ENCODE data around the gene TBX3.
"Not testable (repeated sequence)": the region's sequence is repeated elsewhere in the genome, so short reads cannot be mapped to it uniquely, and the experiment has no call there.

Gene TBX3

DNA sequence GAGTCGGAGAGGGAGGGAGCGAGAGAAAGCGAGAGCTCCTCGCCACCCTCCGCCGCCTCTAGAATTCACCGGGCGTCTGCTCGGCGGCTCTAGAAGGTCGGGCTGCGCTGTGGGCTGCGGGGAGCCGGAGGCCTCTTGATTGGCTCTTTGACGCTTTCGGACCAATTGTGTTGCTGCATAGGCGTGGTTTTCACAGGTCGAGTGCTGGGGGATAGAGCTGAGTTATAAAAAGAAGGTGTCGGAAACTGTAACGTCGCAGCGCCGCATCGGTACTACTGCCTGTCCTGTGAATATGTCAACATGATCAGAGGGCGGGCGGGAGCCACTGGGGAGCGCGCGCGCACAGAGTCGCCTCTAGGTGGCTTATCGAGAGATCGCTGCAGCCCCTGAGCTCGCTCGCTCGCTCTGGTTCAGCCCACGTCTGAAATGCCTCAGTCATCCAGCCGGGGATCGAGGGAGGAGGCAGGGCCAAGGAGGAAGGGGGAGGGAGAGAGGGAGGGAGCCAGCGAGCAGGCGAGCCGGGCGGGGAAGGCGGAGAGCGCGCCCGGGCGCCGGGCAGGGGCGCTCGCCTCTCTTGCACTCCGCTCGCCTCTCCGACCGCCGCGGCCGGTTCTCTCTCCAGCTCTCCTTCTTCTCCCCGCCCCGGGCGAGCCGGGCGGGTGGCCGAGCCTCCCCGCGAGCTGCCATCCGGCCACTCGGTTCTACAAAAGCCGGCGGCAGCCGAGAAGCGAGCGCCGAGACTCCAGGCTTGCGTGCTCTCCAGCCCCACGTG, at the start of gene TBX3:
TSS of gene TBX3 (minus strand) at position 78 of the 772 bp plus-strand sequence. CDS start 975 bp downstream, outside the sequence.
- DNase-seq, result no peak

DNA sequence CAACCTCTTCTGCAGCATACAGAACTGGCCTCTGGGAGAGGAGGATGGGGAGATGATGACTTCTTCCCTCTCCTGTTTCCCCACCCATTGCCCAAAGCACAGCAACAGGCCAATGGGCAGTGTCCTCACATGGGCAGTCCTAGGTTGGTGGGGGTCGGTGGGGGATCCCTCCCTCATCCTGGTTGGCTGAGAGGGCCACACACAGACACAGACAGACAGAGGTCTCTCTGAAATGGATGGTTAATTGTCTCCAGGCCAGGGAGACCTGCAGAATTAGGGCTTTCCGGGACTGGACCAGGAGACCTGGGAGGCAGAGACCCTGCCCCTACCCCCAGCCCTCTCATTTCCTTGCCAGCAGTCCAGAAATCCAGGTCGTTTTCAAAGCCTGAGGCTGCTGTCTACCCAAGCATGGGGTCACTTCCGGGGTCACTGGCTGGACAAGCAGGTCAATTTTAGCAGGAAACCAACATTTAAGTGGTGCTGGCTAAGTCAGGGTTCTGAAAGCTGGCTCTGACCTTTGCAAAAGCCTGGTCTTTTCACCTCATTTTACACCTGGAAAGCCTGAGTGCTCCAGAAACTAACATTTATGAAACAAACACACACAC, 48.6 kb upstream of the TBX3 start:
- DNase-seq, result no peak

DNA sequence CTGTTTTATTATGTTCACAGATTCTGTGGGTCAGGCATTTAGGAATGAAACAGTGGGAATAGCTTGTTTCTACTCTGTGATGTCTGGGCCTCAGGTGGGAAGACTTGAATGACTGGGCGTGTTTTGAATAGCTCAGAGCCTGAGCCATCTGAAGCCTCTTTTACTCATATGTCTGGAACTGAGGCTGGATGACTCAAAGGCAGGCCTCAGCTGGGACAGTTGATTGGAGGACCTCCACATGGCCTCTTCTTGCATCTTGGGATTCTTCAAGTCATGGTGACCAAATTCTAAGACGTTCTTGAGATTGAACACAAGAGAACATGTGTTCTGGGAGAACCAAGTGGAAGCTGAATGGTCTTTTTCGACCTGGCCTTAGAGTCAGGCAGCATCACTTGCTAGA, 45.8 kb upstream of the TBX3 start:
- no peak for DNase-seq

DNA sequence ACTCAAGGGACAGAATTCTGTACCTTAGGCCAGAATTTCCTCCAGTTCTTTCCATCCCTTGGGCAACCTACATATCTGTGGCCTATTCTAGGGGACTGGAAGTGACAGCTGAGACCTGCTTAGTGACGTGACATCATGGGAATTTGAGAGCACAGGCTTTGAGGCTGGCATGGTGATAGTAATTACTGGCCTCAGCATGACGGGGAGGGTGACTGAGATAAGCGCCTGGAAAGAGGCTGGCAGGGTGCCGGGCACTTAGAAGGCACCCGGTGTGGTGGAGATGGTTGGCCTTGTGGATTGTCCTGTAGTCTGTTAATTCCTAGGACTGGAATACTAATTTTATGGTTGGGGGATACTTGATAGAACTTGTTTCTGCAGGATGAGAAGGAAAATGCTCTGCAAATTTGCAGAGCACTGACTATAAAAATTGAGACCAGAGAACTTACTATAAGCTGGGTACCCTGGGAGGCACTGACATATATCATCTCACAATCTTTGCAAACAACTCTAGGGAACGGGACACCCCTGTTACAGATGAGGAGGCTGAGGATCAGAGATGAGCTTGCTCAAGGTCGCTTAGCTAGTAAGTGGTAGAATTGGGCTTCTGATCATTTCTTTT, 42.2 kb upstream of the TBX3 start:
- no peak for DNase-seq

DNA sequence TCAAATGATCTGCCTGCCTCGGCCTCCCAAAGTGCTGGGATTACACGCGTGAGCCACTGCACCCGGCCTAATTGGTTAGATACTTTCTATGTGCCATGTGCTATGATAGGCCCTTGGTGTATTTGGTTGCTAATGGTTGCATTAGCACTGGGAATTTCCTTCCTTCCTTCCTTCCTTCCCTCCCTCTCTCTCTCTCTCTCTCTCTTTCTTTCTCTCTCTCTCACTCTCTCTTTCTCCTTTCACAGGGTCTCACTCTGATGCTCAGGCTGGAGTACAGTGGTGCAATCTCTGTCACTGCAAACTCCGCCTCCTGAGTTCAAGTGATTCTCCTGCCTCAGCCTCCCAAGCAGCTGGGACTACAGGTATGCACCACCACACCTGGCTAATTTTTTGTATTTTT, 38.2 kb upstream of the TBX3 start:
- not testable (repeated sequence) for DNase-seq

DNA sequence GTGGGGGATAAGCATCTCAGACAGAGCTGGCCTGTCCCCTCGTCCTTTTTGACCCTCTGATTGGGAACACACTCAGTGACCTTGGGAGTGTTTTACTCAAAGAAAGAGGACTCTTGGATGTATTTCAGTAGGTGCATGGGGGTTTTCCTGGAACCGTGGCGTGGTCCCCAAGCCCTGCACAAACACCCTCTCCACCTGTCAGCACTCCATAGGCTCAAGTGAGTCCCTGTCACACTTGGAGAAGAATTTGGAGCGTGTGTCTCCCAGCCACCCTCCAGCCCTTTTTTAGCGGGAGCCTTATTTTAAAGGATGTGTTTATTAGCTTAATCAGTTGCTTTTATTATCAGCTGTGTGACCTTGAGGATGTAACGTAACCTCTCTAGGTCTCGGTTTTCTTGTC, 37.3 kb upstream of the TBX3 start:
- DNase-seq, result no peak

DNA sequence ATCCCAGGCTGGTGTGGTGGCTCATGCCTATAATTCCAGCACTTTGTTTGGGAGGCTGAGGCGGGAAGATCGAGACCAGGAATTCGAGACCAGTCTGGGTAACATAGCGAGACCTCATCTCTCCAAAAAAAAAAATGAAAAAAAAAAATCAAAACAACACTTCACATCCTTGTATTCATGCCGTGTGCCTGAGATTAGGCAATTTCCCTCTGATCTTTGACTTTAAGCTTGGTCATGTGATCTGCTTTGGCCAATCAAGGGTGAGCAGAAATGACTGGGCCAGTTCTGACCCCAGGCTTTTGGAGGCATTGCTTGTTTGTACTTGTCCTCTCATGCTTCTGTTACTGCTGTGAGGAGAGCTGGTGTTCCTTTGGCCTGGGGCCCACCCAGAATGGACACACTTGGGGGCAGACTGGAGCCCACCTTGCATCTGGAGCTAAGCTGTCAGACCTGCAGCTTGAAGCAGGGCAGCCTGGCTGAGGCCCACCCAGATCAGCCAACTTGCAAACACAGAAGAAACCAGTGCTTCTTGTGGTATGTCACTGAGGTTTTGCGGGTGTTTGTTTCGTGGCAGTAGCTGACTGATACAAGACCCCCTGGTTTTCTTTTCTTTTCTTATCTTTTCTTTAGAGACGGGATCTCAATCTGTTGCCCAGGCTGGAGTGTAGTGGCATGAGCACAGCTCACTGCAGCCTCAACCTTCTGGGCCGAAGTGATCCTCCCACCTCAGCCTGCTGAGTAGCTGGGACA, 29.7 kb upstream of the TBX3 start:
- no peak for DNase-seq

DNA sequence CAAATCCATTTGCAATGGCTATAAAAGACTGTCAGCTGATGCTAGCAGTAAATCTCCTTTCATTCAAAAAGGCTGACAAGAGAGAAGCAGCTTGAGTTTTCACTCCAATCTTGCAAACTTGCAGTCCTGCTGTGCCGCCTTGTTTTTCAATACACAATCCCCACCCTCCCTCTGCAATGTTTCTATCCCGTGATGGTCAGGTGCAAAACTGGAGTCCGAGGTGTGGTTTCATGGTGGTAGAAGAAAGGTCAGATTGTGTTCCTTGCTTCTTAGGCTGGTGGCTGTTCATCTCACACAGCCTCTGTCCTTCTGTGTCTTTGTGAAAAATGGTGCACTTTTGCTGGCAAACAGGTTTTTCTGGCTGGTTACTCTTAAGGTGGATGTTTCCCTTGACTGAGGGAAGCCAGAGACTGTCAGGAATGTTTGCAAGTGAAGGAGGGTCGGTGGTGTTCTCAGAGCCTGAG, 27.7 kb upstream of the TBX3 start:
- DNase-seq, result no peak

DNA sequence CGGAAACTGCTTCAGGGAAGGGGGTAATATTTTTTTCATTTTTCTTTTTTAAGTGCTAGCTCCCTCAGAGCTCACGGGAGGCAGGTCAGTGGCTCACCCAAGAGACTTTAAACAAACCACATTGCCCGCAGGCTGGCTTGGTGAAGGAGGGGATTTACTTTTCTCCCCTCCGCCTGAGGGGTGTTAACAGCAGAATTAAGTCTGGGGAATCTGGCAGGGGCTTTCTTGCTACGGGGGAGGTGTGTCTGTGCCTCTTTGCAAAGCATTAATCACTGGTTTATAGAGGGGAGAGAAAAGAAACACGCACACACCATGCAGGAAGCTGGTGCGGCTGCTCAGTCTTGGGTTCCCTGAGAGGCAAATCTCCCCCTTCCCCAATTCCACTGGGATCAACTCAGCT, 26.2 kb upstream of the TBX3 start:
- DNase-seq, result no peak

DNA sequence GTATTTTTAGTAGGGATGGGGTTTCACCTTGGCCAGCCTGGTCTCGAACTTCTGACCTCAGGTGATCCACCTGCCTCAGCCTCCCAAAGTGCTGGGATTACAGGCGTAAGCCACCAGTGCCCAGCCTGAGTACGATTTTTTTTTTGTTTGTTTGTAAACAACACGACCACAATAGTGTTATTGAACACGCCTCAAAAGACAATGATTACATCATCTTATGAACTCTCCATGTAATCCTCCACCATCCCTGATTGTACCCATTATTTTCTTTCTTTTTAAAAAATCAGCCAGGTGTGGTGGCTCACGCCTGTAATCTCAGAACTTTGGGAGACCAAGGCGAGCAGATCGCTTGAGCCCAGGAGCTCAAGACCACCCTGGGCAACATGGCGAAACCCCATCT, 25.1 kb upstream of the TBX3 start:
- DNase-seq, result no peak

DNA sequence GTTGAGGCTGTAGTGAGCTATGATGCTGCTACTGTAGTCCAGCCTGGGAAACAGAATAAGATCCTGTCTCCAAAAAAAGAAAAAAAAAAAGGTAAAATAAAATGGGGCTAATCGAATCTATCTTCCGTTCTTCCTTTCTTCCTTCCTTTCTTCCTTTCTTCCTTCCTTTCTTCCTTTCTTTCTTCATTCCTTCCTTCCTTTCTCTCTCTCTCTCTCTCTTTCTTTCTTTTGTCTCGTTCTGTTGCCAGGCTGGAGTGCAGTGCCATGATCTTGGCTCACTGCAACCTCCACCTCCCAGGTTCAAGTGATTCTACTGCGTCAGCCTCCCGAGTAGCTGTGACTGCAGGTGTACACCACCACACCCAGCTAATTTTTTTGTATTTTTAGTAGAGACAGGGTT, 24.6 kb upstream of the TBX3 start:
- DNase-seq, result not testable (repeated sequence)

DNA sequence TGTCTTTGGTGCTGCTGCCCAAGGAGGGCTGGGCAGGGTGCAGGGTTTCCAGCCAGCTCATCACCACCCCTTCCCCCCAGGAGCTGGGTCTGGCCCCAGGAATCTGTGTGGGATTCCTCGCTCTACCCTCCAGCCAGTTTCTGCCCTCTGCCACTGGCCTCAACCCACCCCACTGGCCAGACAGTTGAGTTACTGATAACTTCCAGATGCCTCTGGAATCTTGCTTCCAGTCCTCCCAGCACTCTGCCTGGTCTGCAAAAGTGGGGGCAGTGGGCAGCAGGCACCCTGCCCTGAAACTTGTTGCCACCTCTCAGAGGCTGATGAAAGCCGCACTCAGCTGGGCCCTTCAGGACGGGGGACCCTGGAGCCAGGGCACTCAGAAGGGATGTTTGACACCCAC, 20.1 kb upstream of the TBX3 start:
- no peak for DNase-seq

DNA sequence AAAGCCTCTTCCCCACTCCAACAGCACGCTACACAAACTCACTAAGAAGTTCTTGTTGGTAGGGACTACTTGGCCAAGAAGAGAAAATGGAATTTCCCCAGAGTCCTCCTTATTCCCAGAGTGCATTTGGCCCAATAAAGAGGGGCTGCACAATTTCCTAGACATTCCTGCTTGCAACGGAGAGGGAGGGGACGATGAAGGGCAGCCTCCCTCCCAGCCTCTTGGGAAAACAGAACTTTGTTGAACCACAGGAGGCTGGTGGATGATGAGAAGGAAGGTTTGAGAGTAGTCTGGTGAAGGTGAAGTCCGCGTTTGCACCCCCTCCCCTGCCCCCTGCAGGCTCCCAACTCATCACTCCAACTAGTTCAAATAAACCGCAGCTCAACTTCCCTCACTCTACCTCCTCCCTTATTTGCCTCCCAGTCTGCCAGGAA, 19.1 kb upstream of the TBX3 start:
- no peak for DNase-seq

DNA sequence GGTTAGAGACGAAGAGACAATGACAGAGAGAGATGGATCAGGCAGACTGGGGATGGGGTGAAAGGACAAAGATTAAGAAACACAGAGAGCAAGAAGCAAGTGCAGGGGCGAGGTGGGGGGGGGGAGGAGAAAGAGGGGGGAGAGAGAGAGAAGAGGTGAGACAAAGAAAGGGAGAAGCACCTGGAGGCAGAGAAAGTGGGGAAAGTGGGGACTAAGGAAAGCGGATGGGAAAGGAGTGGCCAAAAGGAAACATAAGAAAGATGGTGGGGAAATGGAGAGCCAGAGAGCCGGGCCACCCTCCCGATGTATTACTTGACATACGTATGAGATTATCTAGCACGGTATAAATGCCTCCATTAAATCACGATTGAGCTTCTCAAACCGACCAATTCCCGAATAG, 18.5 kb upstream of the TBX3 start:
- DNase-seq, result no peak

DNA sequence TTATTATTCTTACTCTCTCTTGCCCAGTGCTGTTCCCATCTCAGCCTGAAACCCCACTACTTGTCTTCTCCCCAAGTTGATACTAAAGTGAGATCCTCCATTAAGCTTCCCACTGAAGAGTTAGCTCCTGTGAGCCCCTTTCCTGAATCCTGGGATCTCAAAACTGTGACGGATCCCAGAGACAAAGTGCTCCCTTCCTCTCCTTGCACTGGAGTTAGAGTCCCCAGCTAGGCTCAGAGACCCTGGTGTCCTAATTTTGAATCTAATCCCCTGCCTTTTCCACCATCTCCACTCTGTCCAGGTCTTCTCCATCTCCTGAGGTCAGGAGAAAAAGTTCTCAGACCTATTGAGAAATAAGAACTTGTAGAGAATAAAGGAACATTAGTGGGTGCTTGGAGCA, 17.6 kb upstream of the TBX3 start:
- no peak for DNase-seq

DNA sequence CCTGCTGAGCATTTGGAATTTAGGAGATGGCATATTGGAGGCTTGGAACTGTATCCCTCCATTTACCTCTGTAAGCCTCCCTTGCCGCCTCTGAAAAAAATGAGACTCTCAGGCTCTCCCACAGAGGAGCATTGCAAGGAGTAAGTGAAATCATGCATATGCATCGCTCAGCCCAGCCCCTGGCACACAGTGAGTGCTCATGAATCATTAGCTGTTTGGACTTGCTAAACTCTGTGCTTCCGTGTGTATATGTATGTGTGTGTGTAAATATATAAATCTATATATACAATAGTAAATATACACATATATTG, 17.1 kb upstream of the TBX3 start:
- DNase-seq, result no peak

DNA sequence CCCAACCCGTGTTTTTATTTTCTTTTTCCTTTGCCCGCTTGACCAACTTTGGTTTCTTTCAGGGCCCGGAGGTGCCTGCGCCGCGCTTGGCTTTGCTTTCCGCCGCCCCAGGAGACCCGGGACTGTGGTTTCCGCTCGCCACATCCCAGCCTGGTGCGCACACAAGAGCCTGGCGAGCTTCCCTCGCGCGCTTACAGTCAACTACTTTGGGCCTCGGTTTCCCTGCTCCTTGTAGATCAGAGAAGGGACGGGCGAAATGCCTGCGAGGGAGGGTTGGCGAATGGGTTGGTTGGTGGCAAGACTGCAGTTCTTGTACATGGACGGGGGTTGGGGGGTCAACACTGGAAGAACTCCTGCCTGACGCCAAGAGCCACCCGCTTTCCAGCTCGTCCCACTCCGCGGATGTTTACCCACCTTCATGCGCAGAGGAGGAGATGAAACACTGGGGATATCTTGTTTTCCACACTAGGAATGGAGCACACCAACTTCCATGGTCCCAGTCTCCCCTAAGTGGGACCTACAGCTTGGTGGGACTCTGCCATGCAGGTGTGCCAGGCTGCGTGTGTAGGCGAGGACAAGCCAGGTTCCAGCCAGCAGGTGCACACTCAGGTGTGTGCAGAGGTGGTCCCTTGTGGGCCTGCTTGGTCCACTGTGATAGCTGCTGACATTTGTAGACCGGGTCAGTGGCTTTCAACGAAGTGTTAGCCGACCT, 16.6 kb upstream of the TBX3 start:
- no peak for DNase-seq

DNA sequence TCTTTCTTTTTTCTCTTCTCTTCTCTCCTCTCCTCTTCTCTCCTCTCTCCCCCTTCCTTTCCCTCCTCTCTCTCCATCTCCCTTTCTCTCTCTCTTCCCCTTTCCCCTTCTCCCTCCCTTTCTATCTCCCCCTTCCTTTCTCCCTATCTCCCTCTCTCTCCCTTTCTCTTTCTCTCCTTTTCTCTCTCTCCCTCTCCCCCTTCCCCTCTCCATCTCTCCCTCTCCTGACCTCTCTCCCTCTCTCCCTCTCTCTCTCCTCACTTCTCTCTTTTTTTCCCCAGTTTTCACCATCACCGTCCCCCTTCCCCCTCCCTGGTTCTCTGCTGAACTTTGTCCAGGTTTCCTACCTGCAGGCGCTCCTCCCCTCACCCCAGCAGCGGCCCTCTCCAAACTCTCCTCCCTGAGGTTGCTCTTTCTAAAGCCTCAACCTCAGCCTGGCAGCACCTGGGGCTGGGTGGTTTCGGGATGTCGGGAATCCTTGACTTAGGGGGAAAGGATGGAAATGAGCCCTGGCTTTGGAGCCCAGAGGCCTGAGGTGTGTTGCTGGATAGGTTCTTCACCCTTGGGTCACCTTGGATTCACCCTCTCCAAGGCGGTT, 14.7 kb upstream of the TBX3 start:
- no peak for DNase-seq

DNA sequence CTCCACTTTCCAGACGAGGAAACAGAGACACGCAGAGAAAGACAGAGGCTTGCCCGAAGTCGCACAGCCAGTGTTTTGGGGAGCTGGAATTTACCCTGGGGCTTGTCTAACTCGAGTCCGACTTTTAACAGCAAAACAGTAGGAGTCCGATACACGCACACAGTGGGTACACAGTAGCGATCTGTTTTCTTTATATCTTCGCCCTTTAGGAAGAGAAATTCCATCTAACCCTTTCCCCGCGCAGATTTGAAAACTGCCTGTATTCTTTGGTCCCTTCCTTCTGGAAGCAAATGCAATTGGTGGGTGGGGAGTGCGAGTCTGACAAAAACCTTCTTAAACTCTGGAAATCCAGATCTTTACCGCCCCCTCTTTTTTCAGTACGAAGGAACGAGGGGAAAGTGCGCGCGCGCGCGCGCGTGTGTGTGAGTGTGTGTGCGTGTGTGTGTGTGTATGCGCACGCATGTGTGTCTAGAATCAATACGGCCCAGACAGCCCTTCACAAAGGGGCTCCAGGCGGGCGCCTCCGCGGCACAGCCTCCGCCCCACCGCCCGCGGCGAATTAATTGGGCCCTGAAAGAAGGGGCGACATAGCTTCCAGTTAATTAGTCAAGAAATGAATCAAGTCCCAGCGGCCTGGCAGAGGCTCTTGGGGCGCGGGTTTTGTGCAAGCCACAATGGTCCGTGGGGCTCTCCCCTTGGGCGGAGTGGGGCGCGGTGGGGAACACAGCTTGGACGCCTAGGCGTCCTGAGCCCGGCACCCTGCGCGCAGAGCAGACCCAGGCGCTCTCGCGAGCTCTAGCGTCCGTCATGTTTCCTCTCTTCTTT, 14.0 kb upstream of the TBX3 start:
- DNase-seq, result no peak

DNA sequence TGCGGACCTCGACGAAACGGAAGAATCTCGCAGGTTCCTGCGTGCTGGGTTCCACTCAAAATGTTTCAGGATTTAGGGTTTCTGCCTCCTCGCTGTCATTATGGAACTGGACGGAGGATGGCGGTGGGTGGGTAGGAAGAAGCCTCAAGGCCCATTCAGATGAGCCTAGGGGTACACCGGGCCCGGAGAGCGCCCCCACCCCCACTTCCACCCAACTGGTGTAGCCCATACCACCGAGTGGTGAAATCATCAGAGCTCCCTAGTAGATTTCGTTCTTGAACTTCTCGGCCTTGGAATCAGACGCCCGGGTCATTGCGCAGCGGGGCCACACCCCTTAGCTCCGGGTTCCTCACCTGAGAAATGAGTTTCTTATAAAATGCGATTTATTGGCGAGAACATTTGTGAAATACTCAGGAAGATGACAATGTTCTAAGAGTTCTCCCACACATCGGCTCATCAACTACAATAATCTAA, 13.3 kb upstream of the TBX3 start:
- no peak for DNase-seq

DNA sequence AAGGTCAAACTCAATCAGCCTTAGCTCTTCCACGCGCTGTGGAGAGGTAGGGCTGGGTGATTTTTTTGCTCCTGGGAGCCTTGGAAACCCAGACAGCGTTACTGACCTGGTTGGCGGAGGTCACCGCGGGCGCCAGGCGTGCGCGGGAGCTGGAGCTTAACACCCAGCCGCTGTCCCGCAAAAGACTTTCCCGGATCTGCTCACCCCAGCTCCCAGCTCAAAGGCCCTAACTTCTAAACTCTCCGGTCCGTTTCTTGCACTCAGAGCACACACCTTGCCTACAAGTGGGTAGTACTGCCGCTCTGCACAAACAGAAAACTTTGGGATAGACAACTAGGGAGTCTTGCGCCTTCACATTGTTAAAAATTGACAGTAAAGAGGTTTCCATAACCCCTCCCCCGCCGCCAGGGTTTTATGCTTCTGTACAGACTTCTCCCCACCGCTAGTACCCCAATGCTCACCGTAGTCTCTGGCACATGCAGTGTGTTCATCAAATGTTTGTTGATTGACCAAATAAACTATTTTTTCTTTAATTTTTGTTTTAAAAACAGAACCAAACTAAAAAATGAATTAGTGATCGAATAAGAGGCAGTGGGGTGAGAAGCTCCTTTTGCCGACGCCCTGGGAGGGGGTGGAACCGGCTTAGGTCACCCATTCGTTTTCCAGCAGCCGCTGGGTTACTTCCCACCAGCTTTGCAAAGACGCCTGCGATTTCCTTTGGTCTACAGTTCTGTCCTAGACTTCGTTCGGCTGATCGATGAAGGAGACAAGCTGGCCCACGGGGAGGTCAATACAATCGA, 12.7 kb upstream of the TBX3 start:
- no peak for DNase-seq

All from stimulated activated naive CD4-positive, alpha-beta T cell treated with Interleukin-2 at 50 U/mL for 16 hours (primary cell).